ENCODE measurements around the gene RPA4. TPM values are rescaled to one million over a fixed set of nuclear protein-coding genes. Genes with fewer than 3 reads are reported as not detected.
"Not testable (repeated sequence)": the region's sequence is repeated elsewhere in the genome, so short reads cannot be mapped to it uniquely, and the experiment has no call there.

Gene RPA4, protein sequence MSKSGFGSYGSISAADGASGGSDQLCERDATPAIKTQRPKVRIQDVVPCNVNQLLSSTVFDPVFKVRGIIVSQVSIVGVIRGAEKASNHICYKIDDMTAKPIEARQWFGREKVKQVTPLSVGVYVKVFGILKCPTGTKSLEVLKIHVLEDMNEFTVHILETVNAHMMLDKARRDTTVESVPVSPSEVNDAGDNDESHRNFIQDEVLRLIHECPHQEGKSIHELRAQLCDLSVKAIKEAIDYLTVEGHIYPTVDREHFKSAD
- 0.13 TPM for polyA plus RNA-seq (ENCODE audit: insufficient read length)

DNA sequence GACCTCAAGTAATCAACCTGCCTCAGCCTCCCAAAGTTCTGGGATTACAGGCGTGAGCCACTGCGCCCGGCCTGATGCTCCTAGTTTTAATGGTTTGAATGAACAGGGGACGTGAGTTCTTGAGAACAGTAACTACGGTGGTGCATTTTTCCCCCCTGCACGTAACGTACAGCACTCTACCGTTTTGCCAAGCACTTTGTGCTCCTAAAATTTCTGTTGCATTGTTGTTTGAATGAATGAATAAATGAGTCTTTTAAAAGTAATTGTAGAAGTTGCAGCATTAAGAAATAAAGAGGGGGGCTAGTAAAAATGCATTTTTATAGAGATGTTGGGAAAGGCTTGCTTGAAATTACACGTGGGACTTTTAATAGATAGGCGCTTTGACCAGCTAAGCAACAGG lies at the start of gene RPA4:
Gene RPA4, plus strand, starts transcription at position 301 of the 400 bp plus-strand sequence. CDS start 403 bp downstream, outside the sequence.
- no peak for DNase-seq

DNA sequence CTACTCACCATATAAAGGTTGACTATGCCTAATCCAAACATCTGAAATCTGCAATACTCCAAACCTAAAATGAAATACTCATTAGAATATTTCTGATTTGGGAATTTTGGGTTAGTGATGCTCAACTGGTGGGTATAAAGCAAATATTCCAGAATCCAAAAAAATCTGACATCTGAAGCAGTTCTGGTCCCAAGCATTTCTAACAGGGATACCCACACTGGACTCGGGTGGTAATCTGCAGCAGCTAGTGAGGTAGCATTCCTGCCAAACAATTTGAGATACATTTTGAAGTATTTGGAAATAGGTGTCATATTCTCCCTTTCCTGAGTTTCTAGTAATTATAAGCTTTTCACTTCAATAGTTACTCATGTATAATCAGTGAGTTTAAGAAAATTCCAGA lies 49.6 kb upstream of the RPA4 start:
- no peak for DNase-seq

DNA sequence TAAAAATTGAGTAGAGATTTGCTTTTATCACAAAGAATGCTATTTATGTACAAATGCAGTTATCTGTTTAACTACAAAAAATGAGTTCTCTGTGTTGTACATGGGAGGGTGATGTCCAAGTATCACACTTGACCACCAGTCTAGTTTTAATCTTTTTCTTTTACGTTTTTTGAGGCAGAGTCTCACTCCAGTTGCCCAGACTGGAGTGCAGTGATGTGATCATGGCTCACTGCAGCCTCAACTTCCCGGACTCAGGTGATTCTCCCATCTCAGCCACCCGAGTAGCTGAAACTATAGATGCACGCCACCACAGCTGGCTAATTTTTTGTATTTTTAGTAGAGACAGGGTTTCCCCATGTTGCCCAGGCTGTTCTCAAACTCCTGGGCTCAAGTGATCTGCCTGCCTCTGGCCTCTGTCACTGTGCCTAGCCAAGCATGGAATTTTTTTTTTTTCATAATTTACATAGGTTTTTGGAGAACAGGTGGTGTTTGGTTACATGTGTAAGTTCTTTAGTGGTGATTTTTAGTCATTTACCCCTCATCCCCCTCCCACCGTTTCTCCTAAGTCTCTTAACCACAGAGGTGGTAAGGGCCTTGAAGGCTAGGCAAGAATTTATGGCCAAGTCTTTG lies 47.9 kb upstream of the RPA4 start:
- DNase-seq = no peak

DNA sequence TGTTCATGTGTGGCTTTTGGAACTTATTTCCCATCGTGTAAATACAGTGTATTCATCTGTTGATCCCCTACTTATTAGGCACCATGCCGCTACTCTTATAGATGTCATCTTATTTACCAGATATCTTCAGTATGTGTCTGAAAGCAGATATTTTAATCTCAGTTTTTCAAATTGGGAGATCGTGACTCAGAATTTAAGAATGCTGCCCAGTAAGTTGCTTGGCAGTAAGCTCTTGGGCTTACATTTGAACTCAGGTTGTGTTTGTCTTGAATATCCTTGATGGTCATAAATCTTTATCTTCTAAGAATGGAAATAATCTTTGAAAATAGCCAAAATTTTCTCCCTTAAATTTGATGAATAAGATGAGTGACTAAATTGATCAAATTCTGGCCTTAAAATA lies 45.9 kb upstream of the RPA4 start:
- DNase-seq = no peak

DNA sequence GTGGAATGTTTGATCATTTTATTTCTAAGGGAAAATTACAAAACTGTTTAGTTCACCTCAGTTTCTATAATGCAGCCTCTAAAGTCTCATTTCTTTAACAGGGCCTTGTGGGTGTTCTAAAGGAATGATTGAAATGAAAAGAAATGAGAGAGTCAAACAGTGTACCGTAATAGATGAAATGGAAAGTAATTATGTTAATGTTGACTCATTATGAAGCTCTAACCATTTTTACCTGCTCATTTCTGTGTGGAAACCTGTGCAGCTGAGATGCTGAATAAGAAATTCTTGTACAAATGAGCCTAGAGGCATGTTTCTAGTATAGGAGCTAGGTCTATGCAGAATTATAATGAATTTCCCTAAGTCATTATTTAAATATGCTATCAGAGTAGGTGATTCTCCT lies 45.2 kb upstream of the RPA4 start:
- DNase-seq = no peak

DNA sequence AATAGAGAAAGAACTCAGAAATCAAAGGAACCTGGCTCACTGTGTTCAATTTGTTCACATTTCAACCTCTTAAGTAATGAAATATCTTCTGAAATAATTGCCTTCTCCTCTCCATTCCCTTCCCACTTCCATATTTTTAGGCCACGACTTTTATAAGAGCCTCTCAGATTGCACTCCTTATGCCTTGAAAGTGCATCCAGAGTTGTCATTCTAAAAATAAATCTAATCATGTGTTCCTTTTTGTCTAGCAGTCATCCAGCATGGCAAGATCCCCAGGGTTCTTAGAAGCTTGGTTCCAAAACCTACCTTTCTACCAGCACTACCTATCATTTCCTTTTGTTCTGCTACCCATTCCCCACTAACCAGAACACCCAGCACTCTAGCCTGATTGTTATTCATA lies 42.4 kb upstream of the RPA4 start:
- DNase-seq = no peak

DNA sequence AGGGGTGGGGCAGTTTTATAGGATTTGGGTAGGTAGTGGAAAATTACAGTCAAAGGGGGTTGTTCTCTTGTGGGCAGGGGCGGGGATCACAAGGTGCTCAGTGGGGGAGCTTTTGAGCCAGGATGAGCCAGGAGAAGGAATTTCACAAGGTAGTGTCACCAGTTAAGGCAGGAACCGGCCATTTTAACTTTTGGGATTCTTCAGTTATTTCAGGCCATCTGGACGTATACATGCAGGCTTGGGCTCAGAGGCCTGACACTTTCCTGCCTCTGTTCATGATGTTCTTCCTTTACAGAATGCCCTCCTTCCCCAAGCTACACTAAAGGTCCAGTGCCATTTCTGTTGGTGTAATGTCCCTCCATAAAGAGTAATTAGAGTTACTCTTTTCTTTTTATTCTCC lies 41.8 kb upstream of the RPA4 start:
- not testable (repeated sequence) for DNase-seq

DNA sequence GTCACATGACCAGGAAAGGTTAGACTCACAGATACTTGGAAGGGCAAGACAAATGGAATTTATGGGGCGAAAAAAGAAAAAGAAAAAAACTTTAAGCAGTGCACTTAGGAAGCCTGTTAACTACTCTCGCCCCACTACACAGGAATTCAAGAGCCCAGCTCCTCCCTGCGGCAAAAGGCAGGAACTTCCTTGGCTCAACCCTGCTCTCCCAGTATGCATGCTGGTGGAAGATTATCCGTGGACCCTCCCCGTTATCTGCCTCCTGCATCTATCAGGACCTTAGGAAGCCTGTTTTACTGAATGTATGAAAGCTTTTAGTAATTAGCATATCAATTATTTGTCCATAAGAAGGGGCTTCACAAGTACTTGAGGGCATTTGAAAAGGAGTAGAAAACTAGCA lies 40.1 kb upstream of the RPA4 start:
- DNase-seq = no peak

DNA sequence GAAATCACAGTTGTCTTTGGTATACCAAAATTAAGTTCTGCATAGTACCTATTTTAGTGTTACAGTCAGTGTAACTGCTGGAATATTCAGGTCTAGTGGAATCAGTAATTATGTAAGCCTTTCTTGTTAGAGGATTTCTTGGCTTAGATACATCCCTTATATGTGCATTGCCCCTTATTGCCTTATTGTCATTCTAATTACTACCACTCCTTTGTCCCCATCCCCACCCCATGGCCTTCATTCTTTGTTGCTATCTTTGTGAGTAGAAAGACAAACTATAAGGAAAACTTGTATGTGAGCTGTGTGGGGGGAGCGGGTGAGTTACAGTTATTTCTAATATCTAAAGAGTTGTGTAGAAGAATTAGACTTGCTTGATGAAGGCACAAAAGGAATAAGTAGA lies 36.9 kb upstream of the RPA4 start:
- no peak for DNase-seq

DNA sequence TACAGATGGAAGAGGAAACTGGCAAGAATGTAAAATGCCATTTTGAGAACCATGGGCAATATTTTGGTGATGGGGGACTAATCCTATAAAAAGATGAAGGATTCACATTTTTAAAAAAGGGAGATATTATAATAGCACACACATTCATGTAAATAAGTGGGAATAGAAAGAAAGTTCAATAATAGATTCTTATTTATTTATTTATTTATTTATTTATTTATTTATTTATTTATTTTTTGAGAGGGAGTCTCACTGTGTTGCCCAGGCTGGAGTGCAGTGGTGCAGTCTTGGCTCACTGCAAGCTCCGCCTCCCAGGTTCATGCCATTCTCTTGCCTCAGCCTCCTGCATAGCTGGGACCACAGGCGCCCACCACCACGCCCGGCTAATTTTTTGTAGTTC lies 24.3 kb upstream of the RPA4 start:
- DNase-seq = not testable (repeated sequence)

DNA sequence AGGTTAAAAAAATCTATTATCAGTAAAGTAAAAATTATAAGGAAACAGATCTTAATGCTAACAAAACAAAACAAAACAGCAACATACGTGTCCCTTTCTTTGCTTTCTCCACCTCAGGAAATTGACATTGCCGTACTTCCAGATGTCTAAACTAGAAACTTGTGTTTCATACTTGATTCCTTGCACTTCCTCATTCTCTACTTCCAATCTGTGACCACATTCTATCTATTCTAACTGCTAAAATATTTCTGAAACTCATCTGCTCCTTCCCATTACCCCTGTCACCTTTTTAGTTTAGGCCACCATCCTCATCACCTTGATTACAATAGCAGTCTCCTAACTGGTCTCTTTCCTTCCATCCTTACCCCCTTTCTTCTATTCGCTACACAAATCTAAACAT lies 22.5 kb upstream of the RPA4 start:
- no peak for DNase-seq

DNA sequence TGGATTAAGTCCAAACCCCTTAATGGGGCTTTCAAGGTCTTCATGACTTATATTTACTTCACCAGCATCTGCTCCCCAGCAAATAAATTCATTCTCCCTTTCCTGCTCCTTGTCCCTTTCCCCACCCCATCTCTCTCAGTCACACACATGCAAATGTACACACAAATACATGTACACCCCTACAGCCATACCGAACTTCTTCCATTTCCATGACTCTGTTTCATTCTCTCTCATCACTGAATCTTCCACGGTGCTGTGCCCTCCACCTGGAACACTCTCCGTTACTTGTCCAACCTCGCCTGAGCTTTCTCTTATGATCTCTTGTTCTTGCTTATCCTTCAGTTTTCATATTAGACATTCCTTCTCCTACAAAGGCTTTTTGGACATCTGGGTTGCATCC lies 22.0 kb upstream of the RPA4 start:
- DNase-seq = no peak

DNA sequence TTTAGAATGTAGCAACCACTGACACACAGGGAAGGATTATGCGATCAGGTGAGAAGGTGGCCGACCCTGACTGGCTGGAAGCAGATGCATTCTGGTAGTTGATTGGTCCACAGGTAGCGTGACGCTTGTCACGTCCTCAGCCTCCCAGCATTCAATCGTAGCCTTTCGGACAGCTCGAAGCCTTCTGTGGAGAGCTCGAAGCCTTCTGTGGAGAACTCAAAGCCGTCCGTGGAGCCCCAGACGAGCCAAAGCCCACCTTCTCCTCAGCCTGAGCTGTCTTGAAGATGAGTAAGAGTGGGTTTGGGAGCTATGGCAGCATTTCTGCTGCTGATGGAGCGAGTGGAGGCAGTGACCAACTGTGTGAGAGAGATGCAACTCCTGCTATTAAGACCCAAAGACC lies 319 bp downstream of the RPA4 start:
- no peak for DNase-seq

DNA sequence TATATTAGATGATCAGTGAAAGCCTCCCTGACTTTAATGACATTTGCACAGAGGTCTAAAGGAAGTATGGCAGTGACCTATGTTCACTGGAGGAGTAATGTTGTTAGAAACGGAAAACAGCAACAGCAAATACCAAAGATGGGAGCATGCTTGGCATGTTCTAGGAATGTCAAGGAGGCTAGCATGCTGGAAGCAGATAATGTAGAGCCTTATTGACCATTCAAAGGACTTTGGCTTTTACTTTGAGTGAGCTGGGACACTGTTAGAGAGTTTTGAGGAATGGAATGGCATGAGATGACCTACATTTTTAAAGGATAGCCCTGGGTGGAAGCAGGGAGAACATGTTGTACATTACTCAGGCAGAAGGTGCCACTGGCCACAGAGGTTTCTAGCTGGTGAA lies 6.0 kb downstream of the RPA4 start:
- no peak for DNase-seq

DNA sequence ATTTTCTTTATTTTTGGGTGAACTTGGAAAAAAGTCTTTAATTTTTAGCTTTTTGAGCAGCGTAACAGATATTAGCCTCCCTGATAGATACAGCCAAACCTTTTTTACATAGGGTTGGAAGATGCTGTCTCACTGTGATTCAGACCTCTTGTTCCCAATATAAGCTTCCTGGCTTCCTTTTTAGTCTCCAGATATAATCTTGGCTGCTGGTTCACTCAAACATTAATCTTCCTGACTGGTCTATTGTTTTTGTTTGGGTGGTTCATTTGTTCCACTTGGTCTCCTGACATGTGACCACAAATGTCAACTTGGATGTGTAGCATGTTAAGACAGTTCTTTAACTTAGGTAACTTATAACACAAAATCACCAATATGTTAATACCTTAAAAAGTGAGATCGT lies 23.0 kb downstream of the RPA4 start:
- no peak for DNase-seq

DNA sequence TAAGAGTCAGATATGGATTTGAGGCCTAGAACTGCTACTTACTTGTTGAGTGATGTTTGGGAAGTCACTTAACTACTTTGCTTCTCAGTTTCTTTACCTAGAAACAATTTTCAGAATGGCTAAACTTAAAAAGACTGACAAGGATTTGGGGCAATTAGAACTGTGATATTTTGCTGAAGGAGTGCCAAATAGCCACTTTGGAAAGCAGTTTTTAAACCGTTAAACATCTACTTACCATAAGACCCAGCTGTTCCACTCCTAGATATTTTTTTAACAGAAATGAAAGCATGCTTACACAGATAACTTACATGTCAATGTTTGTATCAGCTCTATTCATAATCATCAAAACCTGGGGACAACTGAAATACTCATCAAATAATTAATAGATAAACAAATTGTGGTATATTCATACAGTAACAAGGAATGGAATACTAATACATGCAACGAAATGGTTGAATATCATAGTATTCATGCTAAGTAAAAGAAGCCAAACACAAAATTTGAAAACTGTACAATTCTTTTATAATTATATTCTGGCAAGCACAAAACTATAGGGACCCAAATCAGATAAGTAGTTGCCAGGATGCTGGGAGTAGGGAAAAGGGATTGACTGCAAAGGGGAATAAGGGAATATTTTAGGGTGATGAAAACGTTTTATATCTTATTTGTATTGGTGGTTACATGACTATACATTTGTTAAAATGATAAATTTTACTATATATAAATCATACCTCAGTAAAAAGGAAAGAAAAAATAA lies 24.0 kb downstream of the RPA4 start:
- DNase-seq = no peak

DNA sequence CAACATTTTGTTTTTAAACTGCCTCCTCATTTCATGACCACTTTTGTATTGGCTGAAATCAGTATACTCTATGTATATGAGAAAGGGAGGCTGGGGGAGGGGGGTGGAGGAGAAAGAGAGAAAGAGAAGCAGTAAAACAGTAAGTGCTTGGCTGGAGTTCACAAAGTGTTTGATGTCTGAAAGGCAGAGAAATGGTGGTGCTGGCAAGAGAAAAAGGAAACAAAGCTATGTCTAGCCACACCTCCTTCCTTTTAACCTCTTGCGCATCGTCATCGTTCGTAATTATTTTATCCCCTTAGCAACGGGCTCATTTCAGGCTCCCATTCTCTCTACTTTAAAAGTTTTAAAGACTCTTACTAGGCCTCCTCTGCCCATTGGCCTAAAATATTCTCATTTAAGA lies 25.6 kb downstream of the RPA4 start:
- DNase-seq = no peak

DNA sequence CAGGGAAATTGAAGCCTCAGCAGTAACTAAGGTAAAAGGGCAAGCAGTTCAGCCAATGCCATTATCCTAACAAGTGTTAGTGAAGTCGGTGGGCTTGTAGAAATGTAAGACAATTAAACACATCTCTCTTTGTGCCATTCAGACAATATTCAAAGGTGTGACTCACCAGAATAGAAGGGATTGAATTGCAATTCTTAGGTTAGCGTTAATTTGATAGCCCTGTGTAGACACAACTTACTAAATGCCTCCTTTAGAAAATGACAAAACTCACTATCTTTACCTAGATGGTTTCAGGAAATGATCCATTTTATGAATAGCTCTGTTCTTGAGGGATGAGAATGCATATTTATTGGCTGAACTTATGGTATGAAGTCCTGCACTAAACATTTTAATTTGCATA lies 35.2 kb downstream of the RPA4 start:
- DNase-seq = no peak

DNA sequence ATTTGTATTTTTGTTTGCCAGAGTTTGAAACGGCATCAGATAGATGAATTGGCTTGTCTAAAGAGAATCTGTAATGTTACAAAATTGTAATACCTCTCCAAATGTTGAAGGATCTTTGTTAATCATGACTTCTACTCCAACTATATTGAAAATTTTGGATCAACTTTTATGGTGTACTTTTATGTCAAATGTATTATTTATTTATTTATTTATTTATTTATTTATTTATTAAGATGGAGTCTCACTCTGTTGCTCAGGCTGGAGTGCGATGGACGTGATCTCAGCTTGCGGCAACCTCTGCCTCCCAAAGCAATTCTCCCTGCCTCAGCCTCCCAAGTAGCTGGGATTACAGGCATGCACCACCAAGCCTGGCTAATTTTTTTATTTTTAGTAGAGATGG lies 36.0 kb downstream of the RPA4 start:
- no peak for DNase-seq

DNA sequence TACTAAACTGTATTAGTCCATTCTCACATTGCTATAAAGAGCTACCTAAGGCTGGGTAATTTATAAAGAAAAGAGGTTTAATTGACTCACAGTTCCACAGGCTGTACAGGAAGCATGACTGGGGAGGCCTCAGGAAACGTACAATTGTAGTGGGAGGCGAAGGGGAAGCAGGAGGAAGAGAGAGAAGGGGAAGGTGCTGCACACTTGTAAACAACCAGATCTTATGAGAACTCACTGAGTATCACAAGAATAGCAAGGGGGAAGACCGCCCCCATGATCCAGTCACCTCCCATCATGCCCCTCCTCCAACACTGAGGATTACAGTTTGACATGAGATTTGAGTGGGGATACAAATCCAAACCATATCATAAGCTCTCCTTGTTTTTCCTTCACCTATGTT lies 40.9 kb downstream of the RPA4 start:
- no peak for DNase-seq

DNA sequence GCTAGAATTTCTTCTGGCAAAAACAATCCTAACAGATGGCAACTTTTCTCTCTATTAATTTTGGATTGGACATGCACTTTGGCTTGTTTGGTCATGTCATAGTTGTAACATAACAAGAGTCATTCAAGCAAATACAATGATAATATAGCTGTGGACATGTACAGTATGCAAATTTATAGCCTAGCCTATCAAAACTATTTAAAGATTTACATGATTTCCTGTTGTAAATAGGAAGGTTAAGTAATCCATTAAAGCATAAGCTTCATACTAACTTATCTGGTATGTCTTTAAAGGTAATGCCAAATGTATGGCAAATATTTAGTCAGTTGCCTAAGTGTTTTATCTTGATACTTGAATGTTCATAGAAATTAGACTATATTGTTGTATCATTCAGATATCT lies 45.3 kb downstream of the RPA4 start:
- DNase-seq = no peak
